HepG2 (cell line): ENCODE results near the gene DNAJC5. TPM values are rescaled to one million over a fixed set of nuclear protein-coding genes. Genes with fewer than 3 reads are reported as not detected.

ENCODE experiments used
- DR1 ChIP-seq: sonication (generic); formaldehyde crosslinking; IDR thresholded peaks from 2 replicates; pipeline ENCODE4 v1.8.0; 2021; ENCODE audit warnings: mild to moderate bottlenecking, missing genetic modification reagents, inconsistent platforms
- EED ChIP-seq: sonication (generic); formaldehyde crosslinking; IDR thresholded peaks from 2 replicates; pipeline ENCODE4 v1.5.0; 2020; ENCODE audit warnings: mild to moderate bottlenecking, missing genetic modification reagents
- ELF4 ChIP-seq: sonication (generic); formaldehyde crosslinking; IDR thresholded peaks from 2 replicates; pipeline ENCODE4 v1.5.0; 2020; ENCODE audit warnings: missing genetic modification reagents, mild to moderate bottlenecking, moderate library complexity, borderline replicate concordance
- MED8 ChIP-seq: sonication (generic); formaldehyde crosslinking; IDR thresholded peaks from 2 replicates; pipeline ENCODE4 v1.8.1; 2023; ENCODE audit warnings: mild to moderate bottlenecking, missing genetic modification reagents; ENCODE audit not compliant: insufficient replicate concordance
- NPAS2 ChIP-seq: sonication (generic); formaldehyde crosslinking; IDR thresholded peaks from 2 replicates; pipeline ENCODE4 v1.8.0; 2022; ENCODE audit warnings: mild to moderate bottlenecking, missing genetic modification reagents, borderline replicate concordance
- NR2F2 ChIP-seq: IDR thresholded peaks from 2 replicates; pipeline ENCODE4 v1.6.1; 2012; ENCODE audit warnings: low read depth, inconsistent platforms, borderline replicate concordance
- PITX1 ChIP-seq: sonication (generic); formaldehyde crosslinking; IDR thresholded peaks from 2 replicates; pipeline ENCODE4 v1.5.1; 2020; ENCODE audit warnings: mild to moderate bottlenecking, missing genetic modification reagents
- SAP130 ChIP-seq: IDR thresholded peaks from 2 replicates; pipeline ENCODE4 v1.6.1; 2016; ENCODE audit warnings: low read depth
- XBP1 ChIP-seq: sonication (generic); formaldehyde crosslinking; IDR thresholded peaks from 2 replicates; pipeline ENCODE4 v1.5.0; 2020; ENCODE audit warnings: missing genetic modification reagents
- ZFP1 ChIP-seq: IDR thresholded peaks from 2 replicates; pipeline ENCODE4 v1.6.1; 2016
- ZNF891 ChIP-seq: sonication (generic); formaldehyde crosslinking; IDR thresholded peaks from 2 replicates; pipeline ENCODE4 v1.5.0; 2020; ENCODE audit warnings: mild to moderate bottlenecking, missing genetic modification reagents
- polyA plus RNA-seq, 8 experiments: library from polyadenylated mRNA; depleted of rRNA in 3 of 8; stranded (reverse) in 7 of 8; unstranded in 1 of 8; fragments of >200 nt; fragmentation: Illumina TruSeq in 4 of 8; extraction: Trizol in 4 of 8; gene quantifications; 2 replicates each; pipeline versions ENCODE4 v1.2.1 to v1.2.3, GENCODE V29; 2011 to 2016; ENCODE audit warnings: low read depth in 4 of 8, missing spikeins in 1 of 8, mixed read lengths in 1 of 8; ENCODE audit not compliant: insufficient read depth in 1 of 8
- total RNA-seq, 5 experiments: library from RNA; depleted of rRNA; stranded (reverse); fragments of >200 nt; fragmentation: Illumina TruSeq; extraction: Trizol; gene quantifications; 2 replicates each; pipeline ENCODE4 v1.2.3, GENCODE V29; 2016; ENCODE audit warnings: low read depth in 1 of 5
- TF ChIP-seq, protein P1 (sequence below): sonication (generic); formaldehyde crosslinking; conservative IDR thresholded peaks from 2 replicates; pipeline ENCODE4 v1.8.1; 2023; ENCODE audit warnings: missing genetic modification reagents
- TF ChIP-seq, protein P2 (sequence below): sonication (generic); formaldehyde crosslinking; IDR thresholded peaks from 2 replicates; pipeline ENCODE4 v1.4.0; 2020; ENCODE audit warnings: missing genetic modification reagents
- TF ChIP-seq, protein P3 (sequence below): sonication (generic); formaldehyde crosslinking; IDR thresholded peaks from 2 replicates; pipeline ENCODE4 v1.4.0; 2020; ENCODE audit warnings: mild to moderate bottlenecking, missing genetic modification reagents
- TF ChIP-seq, protein P4 (sequence below): sonication (generic); formaldehyde crosslinking; IDR thresholded peaks from 2 replicates; pipeline ENCODE4 v1.5.0; 2020; ENCODE audit warnings: missing genetic modification reagents
- TF ChIP-seq, protein P5 (sequence below): sonication (generic); formaldehyde crosslinking; IDR thresholded peaks from 2 replicates; pipeline ENCODE4 v1.5.1; 2020; ENCODE audit warnings: mild to moderate bottlenecking, moderate library complexity, missing genetic modification reagents

The DNAJC5 gene
- total and polyA plus RNA-seq, 2 of the 13 experiments (the other 11 are each of a cell fraction or from before 2014, with no cell fraction given): 42.8 to 64.5 TPM

DNA sequence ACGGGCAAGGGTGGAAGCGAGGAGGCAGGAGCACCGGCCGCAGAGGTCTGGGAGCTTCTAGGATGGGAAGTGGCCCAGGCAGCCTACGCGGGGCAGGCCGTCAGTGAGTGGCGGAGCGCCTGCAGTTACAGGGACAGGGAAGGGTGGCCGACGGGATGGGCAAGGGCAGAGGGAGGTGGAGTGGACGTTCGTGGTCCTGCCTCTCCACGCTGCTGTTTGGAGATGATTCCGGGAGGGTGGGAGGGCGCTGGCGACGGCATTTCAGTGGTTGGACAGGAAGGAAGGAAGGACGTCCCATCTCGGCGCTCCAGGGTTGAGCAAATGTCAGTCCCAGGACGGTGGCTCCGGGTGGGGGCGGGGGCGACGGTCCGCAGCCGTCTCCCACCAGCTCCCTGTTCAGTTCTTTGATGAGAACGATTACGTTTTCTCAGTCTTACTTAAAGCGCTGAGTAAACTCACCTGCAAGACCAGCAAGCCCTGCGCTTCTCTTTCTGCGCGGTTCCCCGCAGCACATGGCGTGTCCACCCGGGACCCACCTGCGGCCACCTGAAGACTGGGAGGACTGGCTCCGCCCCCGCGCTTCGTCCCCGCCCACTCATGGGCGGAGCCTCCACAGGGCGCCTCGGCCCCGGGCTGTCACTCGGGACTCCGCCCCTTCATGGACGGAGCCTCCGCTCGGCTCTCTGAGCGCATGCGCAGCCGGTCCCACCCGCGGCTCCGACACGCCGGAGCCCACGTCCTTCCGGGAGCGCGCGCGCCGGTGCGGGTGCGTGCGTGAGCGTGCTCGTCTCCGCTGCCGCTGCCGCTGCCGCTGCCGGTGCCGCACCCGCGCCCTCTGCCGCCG, at the start of gene DNAJC5 (continued):
- TF ChIP-seq, protein P1, sequence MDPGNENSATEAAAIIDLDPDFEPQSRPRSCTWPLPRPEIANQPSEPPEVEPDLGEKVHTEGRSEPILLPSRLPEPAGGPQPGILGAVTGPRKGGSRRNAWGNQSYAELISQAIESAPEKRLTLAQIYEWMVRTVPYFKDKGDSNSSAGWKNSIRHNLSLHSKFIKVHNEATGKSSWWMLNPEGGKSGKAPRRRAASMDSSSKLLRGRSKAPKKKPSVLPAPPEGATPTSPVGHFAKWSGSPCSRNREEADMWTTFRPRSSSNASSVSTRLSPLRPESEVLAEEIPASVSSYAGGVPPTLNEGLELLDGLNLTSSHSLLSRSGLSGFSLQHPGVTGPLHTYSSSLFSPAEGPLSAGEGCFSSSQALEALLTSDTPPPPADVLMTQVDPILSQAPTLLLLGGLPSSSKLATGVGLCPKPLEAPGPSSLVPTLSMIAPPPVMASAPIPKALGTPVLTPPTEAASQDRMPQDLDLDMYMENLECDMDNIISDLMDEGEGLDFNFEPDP (CRISPR knock-in tag): no peak
- TF ChIP-seq DR1 (CRISPR knock-in tag) (no peak; the same call in 1 of the 2 replicates), MED8 (no peak), ELF4 (CRISPR knock-in tag) (no peak), SAP130 (peak; percentile 91), EED (CRISPR knock-in tag) (0 out of 2 replicates have a peak, but pooled peaks have one; percentile 41), NPAS2 (CRISPR knock-in tag) (no peak), NR2F2 (no peak), PITX1 (CRISPR knock-in tag) (no peak; the same call in 1 of the 2 replicates), ZNF891 (peak; percentile 98), ZFP1 (CRISPR knock-in tag) (0 out of 2 replicates have a peak, but pooled peaks have one; percentile 25), XBP1 (CRISPR knock-in tag) (no peak)
- TF ChIP-seq, protein P2, sequence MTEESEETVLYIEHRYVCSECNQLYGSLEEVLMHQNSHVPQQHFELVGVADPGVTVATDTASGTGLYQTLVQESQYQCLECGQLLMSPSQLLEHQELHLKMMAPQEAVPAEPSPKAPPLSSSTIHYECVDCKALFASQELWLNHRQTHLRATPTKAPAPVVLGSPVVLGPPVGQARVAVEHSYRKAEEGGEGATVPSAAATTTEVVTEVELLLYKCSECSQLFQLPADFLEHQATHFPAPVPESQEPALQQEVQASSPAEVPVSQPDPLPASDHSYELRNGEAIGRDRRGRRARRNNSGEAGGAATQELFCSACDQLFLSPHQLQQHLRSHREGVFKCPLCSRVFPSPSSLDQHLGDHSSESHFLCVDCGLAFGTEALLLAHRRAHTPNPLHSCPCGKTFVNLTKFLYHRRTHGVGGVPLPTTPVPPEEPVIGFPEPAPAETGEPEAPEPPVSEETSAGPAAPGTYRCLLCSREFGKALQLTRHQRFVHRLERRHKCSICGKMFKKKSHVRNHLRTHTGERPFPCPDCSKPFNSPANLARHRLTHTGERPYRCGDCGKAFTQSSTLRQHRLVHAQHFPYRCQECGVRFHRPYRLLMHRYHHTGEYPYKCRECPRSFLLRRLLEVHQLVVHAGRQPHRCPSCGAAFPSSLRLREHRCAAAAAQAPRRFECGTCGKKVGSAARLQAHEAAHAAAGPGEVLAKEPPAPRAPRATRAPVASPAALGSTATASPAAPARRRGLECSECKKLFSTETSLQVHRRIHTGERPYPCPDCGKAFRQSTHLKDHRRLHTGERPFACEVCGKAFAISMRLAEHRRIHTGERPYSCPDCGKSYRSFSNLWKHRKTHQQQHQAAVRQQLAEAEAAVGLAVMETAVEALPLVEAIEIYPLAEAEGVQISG: peak; percentile 68
- TF ChIP-seq, protein P3, sequence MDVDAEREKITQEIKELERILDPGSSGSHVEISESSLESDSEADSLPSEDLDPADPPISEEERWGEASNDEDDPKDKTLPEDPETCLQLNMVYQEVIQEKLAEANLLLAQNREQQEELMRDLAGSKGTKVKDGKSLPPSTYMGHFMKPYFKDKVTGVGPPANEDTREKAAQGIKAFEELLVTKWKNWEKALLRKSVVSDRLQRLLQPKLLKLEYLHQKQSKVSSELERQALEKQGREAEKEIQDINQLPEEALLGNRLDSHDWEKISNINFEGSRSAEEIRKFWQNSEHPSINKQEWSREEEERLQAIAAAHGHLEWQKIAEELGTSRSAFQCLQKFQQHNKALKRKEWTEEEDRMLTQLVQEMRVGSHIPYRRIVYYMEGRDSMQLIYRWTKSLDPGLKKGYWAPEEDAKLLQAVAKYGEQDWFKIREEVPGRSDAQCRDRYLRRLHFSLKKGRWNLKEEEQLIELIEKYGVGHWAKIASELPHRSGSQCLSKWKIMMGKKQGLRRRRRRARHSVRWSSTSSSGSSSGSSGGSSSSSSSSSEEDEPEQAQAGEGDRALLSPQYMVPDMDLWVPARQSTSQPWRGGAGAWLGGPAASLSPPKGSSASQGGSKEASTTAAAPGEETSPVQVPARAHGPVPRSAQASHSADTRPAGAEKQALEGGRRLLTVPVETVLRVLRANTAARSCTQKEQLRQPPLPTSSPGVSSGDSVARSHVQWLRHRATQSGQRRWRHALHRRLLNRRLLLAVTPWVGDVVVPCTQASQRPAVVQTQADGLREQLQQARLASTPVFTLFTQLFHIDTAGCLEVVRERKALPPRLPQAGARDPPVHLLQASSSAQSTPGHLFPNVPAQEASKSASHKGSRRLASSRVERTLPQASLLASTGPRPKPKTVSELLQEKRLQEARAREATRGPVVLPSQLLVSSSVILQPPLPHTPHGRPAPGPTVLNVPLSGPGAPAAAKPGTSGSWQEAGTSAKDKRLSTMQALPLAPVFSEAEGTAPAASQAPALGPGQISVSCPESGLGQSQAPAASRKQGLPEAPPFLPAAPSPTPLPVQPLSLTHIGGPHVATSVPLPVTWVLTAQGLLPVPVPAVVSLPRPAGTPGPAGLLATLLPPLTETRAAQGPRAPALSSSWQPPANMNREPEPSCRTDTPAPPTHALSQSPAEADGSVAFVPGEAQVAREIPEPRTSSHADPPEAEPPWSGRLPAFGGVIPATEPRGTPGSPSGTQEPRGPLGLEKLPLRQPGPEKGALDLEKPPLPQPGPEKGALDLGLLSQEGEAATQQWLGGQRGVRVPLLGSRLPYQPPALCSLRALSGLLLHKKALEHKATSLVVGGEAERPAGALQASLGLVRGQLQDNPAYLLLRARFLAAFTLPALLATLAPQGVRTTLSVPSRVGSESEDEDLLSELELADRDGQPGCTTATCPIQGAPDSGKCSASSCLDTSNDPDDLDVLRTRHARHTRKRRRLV: no peak
- TF ChIP-seq, protein P4, sequence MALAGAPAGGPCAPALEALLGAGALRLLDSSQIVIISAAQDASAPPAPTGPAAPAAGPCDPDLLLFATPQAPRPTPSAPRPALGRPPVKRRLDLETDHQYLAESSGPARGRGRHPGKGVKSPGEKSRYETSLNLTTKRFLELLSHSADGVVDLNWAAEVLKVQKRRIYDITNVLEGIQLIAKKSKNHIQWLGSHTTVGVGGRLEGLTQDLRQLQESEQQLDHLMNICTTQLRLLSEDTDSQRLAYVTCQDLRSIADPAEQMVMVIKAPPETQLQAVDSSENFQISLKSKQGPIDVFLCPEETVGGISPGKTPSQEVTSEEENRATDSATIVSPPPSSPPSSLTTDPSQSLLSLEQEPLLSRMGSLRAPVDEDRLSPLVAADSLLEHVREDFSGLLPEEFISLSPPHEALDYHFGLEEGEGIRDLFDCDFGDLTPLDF (CRISPR knock-in tag): no peak
- TF ChIP-seq, protein P5, sequence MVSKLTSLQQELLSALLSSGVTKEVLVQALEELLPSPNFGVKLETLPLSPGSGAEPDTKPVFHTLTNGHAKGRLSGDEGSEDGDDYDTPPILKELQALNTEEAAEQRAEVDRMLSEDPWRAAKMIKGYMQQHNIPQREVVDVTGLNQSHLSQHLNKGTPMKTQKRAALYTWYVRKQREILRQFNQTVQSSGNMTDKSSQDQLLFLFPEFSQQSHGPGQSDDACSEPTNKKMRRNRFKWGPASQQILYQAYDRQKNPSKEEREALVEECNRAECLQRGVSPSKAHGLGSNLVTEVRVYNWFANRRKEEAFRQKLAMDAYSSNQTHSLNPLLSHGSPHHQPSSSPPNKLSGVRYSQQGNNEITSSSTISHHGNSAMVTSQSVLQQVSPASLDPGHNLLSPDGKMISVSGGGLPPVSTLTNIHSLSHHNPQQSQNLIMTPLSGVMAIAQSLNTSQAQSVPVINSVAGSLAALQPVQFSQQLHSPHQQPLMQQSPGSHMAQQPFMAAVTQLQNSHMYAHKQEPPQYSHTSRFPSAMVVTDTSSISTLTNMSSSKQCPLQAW: no peak
